Measurements from ENCODE around the gene DNAH14.
"Not testable (repeated sequence)": the region's sequence is repeated elsewhere in the genome, so short reads cannot be mapped to it uniquely, and the experiment has no call there.

Gene DNAH14

GRCh38 chr1:225348400-225348799, 418.9 kb downstream of the DNAH14 start:
- no peak for DNase-seq (ENCODE audit: low read depth)

GRCh38 chr1:225349826-225350225, 420.4 kb downstream of the DNAH14 start:
- DNase-seq (ENCODE audit: low read depth), result no peak

GRCh38 chr1:225350872-225351271, 421.4 kb downstream of the DNAH14 start:
- no peak for DNase-seq (ENCODE audit: low read depth)

- no peak for DNase-seq (ENCODE audit: low read depth)
These were observed 425.4 kb downstream of the DNAH14 start for GRCh38 chr1:225354906-225355305.

GRCh38 chr1:225355863-225356262, 426.4 kb downstream of the DNAH14 start:
- DNase-seq (ENCODE audit: low read depth), result no peak

- no peak for DNase-seq (ENCODE audit: low read depth)
These were observed 430.6 kb downstream of the DNAH14 start for GRCh38 chr1:225360119-225360518.

- no peak for DNase-seq (ENCODE audit: low read depth)
These were observed 431.7 kb downstream of the DNAH14 start for GRCh38 chr1:225361176-225361575.

- DNase-seq (ENCODE audit: low read depth), result no peak
These were observed 433.3 kb downstream of the DNAH14 start for GRCh38 chr1:225362805-225363204.

- DNase-seq (ENCODE audit: low read depth), result no peak
These were observed 435.0 kb downstream of the DNAH14 start for GRCh38 chr1:225364439-225364838.

GRCh38 chr1:225366018-225366417, 436.5 kb downstream of the DNAH14 start:
- DNase-seq (ENCODE audit: low read depth), result no peak

- DNase-seq (ENCODE audit: low read depth), result no peak
These were observed 437.1 kb downstream of the DNAH14 start for GRCh38 chr1:225366552-225366951.

- no peak for DNase-seq (ENCODE audit: low read depth)
These were observed 438.6 kb downstream of the DNAH14 start for GRCh38 chr1:225368036-225368552.

GRCh38 chr1:225371366-225372010, 442.0 kb downstream of the DNAH14 start:
- DNase-seq (ENCODE audit: low read depth), result no peak

GRCh38 chr1:225373155-225373554, 443.7 kb downstream of the DNAH14 start:
- no peak for DNase-seq (ENCODE audit: low read depth)

GRCh38 chr1:225374996-225375395, 445.5 kb downstream of the DNAH14 start:
- no peak for DNase-seq (ENCODE audit: low read depth)

GRCh38 chr1:225378880-225379279, 449.4 kb downstream of the DNAH14 start:
- no peak for DNase-seq (ENCODE audit: low read depth)

GRCh38 chr1:225380691-225381090, 451.2 kb downstream of the DNAH14 start:
- DNase-seq (ENCODE audit: low read depth), result no peak

- not testable (repeated sequence) for DNase-seq (ENCODE audit: low read depth)
These were observed 457.4 kb downstream of the DNAH14 start for GRCh38 chr1:225386860-225387259.

GRCh38 chr1:225388372-225388771, 458.9 kb downstream of the DNAH14 start:
- DNase-seq (ENCODE audit: low read depth), result no peak

GRCh38 chr1:225389843-225390242, 460.4 kb downstream of the DNAH14 start:
- no peak for DNase-seq (ENCODE audit: low read depth)

GRCh38 chr1:225396357-225396756, 466.9 kb downstream of the DNAH14 start:
- no peak for DNase-seq (ENCODE audit: low read depth)

- no peak for DNase-seq (ENCODE audit: low read depth)
These were observed 471.5 kb downstream of the DNAH14 start for GRCh38 chr1:225400968-225401367.

- no peak for DNase-seq (ENCODE audit: low read depth)
These were observed 477.7 kb downstream of the DNAH14 start for GRCh38 chr1:225406976-225407725.
